Measurements from ENCODE around the gene OSBPL10.

OSBPL10 gene

GRCh38 chr3:31732548-31732947 is 248.5 kb downstream of the OSBPL10 start:
- DNase-seq: no peak

DNA sequence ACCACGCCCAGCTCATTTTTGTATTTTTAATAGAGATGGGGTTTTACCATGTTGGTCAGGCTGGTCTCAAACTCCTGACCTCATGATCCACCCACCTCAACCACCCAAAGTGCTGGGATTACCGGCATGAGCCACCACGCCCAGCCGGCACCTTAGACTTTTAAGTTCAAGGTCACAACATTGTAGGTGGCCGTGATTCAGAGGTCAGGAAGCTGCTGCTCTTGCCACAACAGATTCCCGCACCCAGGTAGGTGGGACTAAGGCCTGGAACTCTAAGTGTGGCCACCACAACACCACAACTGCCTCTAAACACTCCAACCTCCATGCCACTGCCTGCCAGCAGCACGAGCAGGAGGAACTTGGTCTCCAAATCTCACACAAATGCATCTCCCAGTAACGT is 251.5 kb downstream of the OSBPL10 start:
- DNase-seq: no peak

DNA sequence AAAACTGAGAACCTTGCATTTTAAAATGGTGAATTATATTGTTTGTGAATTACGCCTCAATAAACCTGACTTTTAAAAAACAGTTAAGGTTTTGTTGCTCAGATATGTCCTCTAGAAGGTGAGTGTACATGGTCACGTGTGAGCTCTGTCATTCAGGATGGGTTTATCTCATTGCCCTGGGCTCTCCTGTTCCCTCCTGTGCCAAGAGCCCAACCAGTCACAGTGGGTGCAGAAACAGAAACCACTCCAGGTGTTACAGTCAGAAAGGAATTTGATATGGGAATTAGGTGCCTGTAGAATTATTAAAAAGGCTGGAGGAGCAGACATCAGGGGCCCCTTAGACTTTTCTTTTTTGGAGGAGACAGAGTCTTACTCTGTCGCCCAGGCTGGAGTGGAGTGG is 252.0 kb downstream of the OSBPL10 start:
- DNase-seq: no peak

DNA sequence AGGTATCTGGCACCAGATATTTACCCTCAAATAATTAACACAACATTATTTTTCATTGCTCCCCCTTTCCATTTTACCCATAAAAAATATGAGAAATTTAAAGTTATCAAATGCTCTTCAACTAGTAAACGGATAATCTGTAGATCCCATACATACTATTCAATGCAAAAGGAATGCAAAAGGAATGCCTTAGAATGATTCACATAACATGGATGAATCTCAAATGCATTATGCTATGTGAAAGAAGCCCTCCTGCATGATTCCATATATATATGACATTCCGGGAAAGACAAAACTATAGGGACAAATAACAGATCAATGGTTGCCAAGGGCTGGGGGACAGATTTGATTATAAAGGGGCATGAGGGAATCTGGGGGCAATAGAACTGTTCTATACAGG is 252.7 kb downstream of the OSBPL10 start:
- no peak for DNase-seq

DNA sequence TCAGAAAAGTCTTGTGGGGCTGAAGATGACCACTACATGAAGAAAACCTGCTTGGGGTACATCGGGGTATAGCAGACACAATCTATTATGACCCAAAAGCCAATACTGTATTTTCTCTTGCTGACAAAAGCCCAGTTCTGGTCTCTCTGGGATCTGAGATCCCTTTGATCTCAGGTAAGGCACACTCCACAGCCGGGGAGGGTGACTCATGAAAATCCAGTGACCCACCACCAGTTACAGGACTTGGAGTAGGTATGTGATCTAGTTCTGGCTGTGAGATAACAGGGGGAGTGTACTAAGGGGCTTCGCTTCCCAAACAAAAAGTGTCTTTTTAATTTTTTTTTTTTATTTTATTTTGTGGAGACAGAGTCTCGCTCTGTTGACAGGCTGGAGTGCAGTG is 255.1 kb downstream of the OSBPL10 start:
- DNase-seq: no peak

GRCh38 chr3:31725568-31725967 is 255.5 kb downstream of the OSBPL10 start:
- no peak for DNase-seq

- DNase-seq: no peak
Observed at GRCh38 chr3:31724651-31725050, 256.4 kb downstream of the OSBPL10 start.

DNA sequence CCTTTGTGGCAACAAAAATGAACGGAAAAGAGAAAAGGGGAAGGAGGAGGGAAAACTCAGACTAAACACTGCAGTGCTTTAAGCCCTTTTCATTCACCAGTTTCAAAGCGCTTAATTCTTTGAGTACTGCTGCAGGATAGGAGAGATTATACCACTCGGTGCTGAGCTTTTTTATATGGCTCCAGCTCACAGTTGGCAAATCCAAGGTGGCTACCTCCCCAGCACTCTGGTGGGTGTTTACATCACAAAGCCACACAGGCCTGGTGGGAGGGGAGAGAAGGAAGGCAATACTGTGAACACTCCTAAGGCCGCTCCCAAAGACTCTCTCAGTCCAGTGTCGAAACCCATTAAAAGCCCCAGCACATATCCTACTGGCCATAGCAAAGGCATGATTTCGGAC is 256.9 kb downstream of the OSBPL10 start:
- no peak for DNase-seq

GRCh38 chr3:31723701-31724100 is 257.4 kb downstream of the OSBPL10 start:
- DNase-seq: no peak

GRCh38 chr3:31721676-31722075 is 259.4 kb downstream of the OSBPL10 start:
- DNase-seq: no peak

GRCh38 chr3:31714495-31715280 is 266.4 kb downstream of the OSBPL10 start:
- DNase-seq: no peak

GRCh38 chr3:31713816-31714215 is 267.2 kb downstream of the OSBPL10 start:
- DNase-seq: no peak

DNA sequence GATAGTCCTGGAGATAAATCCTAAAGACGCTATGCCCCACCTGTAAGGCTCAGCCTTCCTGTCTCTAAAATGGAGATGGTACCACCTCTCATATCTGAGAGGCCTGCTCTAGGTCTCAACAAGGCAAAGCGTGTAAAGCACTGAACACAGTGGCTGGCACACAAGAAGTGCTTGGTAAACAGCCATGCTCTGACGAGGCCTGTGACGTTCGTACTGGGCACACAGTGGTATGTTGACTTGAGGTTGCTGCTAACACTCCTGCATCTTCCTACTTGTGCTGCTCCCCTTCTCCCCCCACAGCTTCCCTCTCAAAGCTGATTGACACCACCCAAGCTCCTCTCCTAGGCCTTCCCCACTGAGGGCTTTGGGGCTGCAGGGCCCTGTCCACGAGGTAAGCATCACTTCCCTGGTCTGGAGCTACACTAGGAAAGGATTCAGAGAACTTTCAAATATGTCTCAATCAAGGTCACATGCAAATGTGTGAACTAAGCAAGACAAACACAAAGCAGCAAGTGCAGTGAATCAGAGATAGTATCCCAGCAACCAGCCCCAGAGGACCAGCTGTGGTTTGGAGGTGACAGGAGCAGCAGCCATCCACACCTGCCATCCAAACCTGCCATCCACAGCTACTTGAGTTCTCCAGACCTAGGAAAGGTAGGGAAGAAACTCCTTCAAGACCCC is 270.8 kb downstream of the OSBPL10 start:
- DNase-seq: no peak

GRCh38 chr3:31709526-31709925 is 271.5 kb downstream of the OSBPL10 start:
- no peak for DNase-seq

DNA sequence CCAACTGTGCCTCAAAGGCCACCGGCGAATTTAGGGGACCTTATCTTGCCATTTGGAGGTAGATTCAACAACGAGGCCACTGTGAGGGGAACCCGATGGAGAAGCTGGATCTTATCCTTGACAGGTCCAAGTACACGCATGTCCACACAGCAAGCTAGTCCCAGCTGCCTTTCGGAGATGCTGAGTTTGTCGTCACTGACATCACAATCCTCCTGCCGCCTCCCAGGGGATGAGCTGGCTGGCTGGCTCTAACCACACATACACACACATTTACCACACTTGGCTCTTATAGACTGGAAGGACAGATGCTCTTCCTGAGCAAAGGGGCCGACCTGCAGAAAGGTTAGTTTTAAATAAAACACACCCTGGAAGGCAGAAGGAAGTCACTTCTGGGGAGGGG is 272.1 kb downstream of the OSBPL10 start:
- no peak for DNase-seq

GRCh38 chr3:31707286-31707685 is 273.8 kb downstream of the OSBPL10 start:
- no peak for DNase-seq

GRCh38 chr3:31705736-31706135 is 275.3 kb downstream of the OSBPL10 start:
- no peak for DNase-seq

DNA sequence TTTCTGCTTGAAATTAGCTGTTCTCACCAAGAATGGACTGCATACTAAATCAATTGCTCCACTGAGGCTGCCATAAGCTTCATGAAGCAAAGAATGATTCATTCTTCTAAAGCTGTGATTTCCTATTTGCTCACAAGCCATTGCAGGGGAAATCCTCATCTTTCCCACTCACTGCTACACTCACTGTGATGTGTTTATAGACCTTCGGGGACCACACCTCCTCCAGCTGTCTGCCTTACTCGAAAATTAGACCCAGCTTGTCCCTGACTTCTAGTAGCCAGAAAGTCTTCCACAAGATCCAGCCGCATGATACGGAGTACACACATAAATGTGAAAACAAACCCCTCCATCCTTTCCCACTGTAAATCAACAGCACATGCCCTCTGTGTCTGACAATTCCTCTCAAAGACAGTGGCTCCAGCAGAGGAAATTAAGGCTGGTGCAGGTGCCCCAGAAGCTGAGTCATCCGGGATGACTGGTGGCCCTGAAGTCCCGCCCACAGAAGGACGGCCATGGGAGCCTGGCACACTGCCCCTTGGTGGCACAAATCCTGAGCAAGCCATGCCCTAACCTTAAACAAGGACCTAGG is 276.4 kb downstream of the OSBPL10 start:
- no peak for DNase-seq

DNA sequence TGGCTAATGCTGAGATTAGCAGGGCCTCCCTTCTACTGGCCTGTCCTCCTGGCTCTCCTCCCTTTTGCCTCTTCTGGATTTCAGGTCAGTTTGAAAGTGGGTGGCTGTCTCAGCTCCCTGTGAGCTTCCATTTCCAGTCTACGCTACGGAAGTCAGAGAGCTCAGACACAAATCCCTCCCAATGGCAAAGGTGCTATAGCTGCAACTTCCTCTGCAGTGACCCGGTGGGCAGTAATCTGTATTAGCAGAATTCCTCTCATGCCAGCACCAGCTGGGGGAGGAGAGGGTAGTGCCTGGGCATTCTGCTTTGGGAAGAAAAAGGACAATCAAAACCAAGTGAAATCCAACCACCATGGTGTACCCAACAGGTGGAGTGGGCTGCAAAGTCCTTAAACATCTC is 276.9 kb downstream of the OSBPL10 start:
- no peak for DNase-seq

DNA sequence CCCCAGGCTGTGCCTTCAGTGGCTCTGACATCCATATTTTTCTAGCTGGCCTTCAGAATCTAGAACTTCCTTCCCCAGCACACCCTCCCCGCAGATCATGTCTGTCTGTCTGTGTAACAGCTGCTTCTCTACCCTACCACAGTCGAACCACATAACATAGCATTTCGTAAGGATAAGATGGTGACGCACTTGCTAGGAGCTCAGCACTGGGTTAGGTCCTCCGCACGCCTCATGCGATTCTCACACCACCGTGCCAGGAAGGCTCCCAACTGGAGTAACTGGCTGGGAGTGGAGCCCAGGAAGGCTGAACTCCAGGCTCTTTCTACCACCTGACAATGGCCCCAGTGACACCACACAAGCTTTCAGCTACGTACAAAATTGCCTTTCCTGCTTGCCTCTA is 279.8 kb downstream of the OSBPL10 start:
- DNase-seq: no peak

DNA sequence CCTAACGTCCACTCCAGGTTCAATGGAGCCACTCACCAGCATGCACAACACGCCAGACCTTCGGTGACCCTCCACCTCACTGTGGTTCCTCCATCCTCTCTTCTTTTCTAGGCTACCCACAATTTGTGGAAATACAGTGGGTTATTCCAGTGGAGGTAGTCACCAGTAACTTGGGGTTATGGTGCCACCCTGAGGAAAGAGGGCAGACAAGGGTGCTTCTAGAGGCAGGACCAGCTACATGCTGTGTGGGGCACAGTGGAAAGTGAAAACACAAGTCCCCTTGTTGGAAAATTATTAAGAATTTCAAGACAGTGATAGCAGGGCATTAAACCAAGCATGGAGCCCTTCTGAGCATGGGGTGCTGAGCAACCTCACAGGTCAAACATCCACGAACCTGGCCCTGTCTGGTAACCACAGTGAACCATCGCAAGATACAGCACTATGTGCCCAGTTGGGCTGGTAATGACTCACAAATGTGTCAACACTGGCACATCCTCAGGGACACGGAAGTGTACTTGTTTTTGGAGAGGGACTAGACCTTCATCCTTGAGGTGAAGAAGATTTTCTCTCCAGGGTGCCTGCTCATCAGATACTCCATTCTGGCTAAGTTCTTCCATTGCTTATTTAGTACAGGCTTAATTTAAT is 281.6 kb downstream of the OSBPL10 start:
- no peak for DNase-seq

DNA sequence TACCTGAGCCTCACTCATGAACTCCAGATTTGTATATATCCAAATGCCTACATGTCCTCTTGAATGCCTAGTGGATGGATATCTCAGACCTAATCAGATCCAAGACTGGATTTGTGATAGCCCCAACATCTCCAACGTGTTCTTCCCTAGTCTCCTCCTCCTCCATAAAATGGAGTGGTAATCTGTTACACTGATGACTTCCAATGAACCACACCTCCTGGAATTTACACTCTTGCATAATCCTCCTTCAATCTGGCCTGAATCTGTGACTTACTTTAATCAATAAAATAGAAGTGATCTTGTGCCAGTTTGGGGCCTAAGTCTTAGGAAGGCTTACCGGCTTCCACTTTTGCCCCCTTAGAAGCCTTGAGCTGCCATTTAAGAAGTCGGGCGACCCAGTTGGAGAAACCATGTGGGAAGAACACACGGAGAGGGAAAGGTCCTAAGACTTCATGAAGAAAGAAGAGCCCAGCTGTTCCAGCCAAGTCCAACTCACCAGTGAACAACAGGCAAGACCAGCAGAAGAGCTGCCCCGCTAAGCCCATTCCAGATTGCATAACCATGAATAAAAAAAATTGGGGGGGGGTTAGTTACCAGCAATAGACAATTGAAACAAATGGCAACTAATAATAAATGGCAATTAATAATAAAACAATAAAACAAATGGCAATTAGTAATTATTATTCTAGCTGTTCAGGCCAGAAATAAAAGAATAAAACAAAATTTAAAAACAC is 284.1 kb downstream of the OSBPL10 start:
- no peak for DNase-seq

DNA sequence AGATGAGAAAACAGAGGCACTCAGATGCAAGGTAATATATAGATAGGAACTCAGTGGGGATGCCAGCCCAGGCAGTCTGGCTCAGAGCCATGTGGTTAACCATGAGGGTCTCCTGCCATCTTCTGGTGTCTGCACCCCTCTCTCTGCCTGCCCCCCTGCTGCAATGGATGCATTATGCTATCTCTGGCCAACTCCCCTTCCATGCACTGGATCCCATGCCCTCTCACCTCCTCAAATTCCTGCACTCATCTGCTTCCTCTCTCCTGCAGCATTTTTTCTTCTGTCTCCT is 285.1 kb downstream of the OSBPL10 start:
- DNase-seq: no peak
